HEK293 (cell line): Measurements from ENCODE around the gene PITPNC1.
A peak's percentile ranks its signal among the peaks of the same experiment; 100 is the strongest.

ENCODE experiments used
- CTCF ChIA-PET: fragments of 350-600 bp; formaldehyde crosslinking; extraction: SDS; loops from one replicate; lab custom pipeline; 2021; ENCODE audit warnings: antibody characterized with exemption; lab: Yijun Ruan, JAX
- POLR2A ChIA-PET: fragments of 300-600 bp; formaldehyde crosslinking; extraction: SDS; loops from one replicate; lab custom pipeline; 2020; ENCODE audit warnings: antibody characterized with exemption, inconsistent platforms; lab: Yijun Ruan, JAX
- H3K27ac ChIP-seq: fragments of 200-500 bp; sonication (Bioruptor generic); 2 replicates; pipeline ENCODE4 v1.5.1; 2014; ENCODE audit warnings: low read depth, low read length, control low read depth, inconsistent platforms; ENCODE audit errors: extremely low read depth
- H3K36me3 ChIP-seq, 2 experiments: fragments of 200-500 bp in 1 of 2; sonication (Bioruptor generic) in 1 of 2; 1 replicate in 1 of 2; 2 replicates in 1 of 2; pipeline ENCODE4 v1.5.1; 2014 to 2017; ENCODE audit warnings: inconsistent platforms in 2 of 2, low read length in 2 of 2; ENCODE audit not compliant: control insufficient read depth in 2 of 2, insufficient read depth in 1 of 2
- H3K4me1 ChIP-seq: fragments of 200-500 bp; sonication (Bioruptor generic); 2 replicates; pipeline ENCODE4 v1.5.1; 2014; ENCODE audit warnings: mild to moderate bottlenecking, low read length, inconsistent platforms; ENCODE audit not compliant: control insufficient read depth, insufficient read depth
- H3K4me3 ChIP-seq: 2 replicates; pipeline ENCODE4 v1.5.1; 2011; ENCODE audit warnings: low read depth, mild to moderate bottlenecking, control low read depth, low read length, moderate library complexity
- H3K9me3 ChIP-seq: fragments of 200-500 bp; sonication (Bioruptor generic); 2 replicates; pipeline ENCODE4 v1.5.1; 2014; ENCODE audit warnings: low read depth, low read length, inconsistent platforms; ENCODE audit not compliant: control insufficient read depth, insufficient read depth
- EGR2 ChIP-seq: fragments of 450-650 bp; formaldehyde crosslinking; IDR thresholded peaks from 2 replicates; pipeline ENCODE4 v1.5.1; 2016; ENCODE audit warnings: low read depth, missing biosample characterization, missing genetic modification characterization
- OSR2 ChIP-seq: fragments of 450-650 bp; formaldehyde crosslinking; IDR thresholded peaks from 2 replicates; pipeline ENCODE4 v1.5.1; 2016; ENCODE audit warnings: missing biosample characterization, missing genetic modification characterization
- SCRT2 ChIP-seq: fragments of 450-650 bp; formaldehyde crosslinking; IDR thresholded peaks from 2 replicates; pipeline ENCODE4 v1.5.1; 2016; ENCODE audit warnings: missing biosample characterization, missing genetic modification characterization
- TRIM28 ChIP-seq: IDR thresholded peaks from 2 replicates; pipeline ENCODE4 v1.6.1; 2011; ENCODE audit warnings: low read length, control low read depth, borderline replicate concordance
- ZBTB49 ChIP-seq: fragments of 450-650 bp; formaldehyde crosslinking; IDR thresholded peaks from 2 replicates; pipeline ENCODE4 v1.5.1; 2016; ENCODE audit warnings: missing biosample characterization, missing genetic modification characterization, low read depth
- ZBTB7A ChIP-seq: fragments of 450-650 bp; formaldehyde crosslinking; IDR thresholded peaks from 2 replicates; pipeline ENCODE4 v1.5.1; 2016; ENCODE audit warnings: low read depth, missing biosample characterization, missing genetic modification characterization
- ZFP37 ChIP-seq: fragments of 450-650 bp; formaldehyde crosslinking; IDR thresholded peaks from 2 replicates; pipeline ENCODE4 v1.5.1; 2016; ENCODE audit warnings: missing biosample characterization, missing genetic modification characterization
- ZIC2 ChIP-seq: fragments of 450-650 bp; formaldehyde crosslinking; IDR thresholded peaks from 2 replicates; pipeline ENCODE4 v1.5.1; 2016; ENCODE audit warnings: missing biosample characterization, missing genetic modification characterization
- ZNF146 ChIP-seq: fragments of 450-650 bp; formaldehyde crosslinking; IDR thresholded peaks from 2 replicates; pipeline ENCODE4 v1.5.1; 2016; ENCODE audit warnings: missing biosample characterization, missing genetic modification characterization
- ZNF16 ChIP-seq: fragments of 450-650 bp; formaldehyde crosslinking; IDR thresholded peaks from 2 replicates; pipeline ENCODE4 v1.5.1; 2016; ENCODE audit warnings: low read depth, missing biosample characterization, missing genetic modification characterization
- ZNF571 ChIP-seq: fragments of 450-650 bp; formaldehyde crosslinking; IDR thresholded peaks from 2 replicates; pipeline ENCODE4 v1.5.0; 2017; ENCODE audit warnings: missing biosample characterization, missing genetic modification characterization
- ZNF600 ChIP-seq: fragments of 450-650 bp; formaldehyde crosslinking; IDR thresholded peaks from 2 replicates; pipeline ENCODE4 v1.5.1; 2016; ENCODE audit warnings: missing biosample characterization, missing genetic modification characterization
- ZNF670 ChIP-seq: fragments of 450-650 bp; formaldehyde crosslinking; IDR thresholded peaks from 2 replicates; pipeline ENCODE4 v1.5.1; 2016; ENCODE audit warnings: missing biosample characterization, missing genetic modification characterization, low read depth
- TF ChIP-seq, protein P1 (sequence below): fragments of 450-650 bp; formaldehyde crosslinking; IDR thresholded peaks from 2 replicates; pipeline ENCODE4 v1.5.1; 2017; ENCODE audit warnings: missing biosample characterization, missing genetic modification characterization
- TF ChIP-seq, protein P2 (sequence below): fragments of 450-650 bp; formaldehyde crosslinking; IDR thresholded peaks from 2 replicates; pipeline ENCODE4 v1.5.1; 2016; ENCODE audit warnings: missing biosample characterization, missing genetic modification characterization
- TF ChIP-seq, protein P3 (sequence below): fragments of 450-650 bp; formaldehyde crosslinking; IDR thresholded peaks from 2 replicates; pipeline ENCODE4 v1.5.1; 2016; ENCODE audit warnings: missing biosample characterization, missing genetic modification characterization

The PITPNC1 gene

DNA sequence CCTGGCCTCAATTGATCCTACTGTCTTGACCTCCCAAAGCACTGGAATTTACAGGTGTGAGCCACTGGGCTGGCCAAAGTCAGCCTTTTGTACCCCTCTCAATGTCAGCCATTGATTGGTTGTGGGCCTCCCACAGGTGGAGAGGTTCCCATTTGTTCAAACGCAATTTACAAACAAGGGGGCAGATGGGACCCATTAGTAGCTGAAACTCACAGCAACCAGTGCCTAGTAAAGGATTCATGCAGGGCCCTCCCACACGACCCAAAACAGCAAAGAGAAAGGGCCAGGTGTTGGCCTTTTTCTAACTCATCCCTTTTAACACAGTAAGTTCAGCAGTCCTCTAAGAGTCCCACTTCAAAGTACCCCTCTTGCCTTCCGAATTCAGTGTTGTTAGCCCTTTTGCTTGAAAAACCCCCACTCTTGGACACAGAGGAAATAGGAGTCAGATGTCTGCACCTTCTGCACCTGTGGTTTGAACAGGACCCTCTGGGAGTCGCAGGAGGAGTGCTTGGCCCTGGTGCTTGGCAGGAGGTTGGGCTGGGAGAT lies 89.2 kb downstream of the PITPNC1 start:
- Histone ChIP-seq H3K4me1 (peaks cover 5% of the 10 kb centered on the region; the same call in 1 of the 2 replicates), H3K4me3 (no peak overlapping the region), H3K36me3 (no peaks in the 10 kb centered on the region), H3K27ac (no peak overlapping the region), H3K9me3 (no peaks in the 10 kb centered on the region)
- POLR2A ChIA-PET: interaction anchor here (0.7 kb wide), 3 partner anchors 35 to 227 kb away, joined by 3 to 4 read pairs (median 3); no protein-coding TSS in a partner anchor
- no peak for TF ChIP-seq ZNF146
- TF ChIP-seq, protein P1, sequence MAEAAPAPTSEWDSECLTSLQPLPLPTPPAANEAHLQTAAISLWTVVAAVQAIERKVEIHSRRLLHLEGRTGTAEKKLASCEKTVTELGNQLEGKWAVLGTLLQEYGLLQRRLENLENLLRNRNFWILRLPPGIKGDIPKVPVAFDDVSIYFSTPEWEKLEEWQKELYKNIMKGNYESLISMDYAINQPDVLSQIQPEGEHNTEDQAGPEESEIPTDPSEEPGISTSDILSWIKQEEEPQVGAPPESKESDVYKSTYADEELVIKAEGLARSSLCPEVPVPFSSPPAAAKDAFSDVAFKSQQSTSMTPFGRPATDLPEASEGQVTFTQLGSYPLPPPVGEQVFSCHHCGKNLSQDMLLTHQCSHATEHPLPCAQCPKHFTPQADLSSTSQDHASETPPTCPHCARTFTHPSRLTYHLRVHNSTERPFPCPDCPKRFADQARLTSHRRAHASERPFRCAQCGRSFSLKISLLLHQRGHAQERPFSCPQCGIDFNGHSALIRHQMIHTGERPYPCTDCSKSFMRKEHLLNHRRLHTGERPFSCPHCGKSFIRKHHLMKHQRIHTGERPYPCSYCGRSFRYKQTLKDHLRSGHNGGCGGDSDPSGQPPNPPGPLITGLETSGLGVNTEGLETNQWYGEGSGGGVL (tag by site-specific recombination): no peak
- TF ChIP-seq ZNF670: no peak
- no peak for TF ChIP-seq ZNF571 (tag by site-specific recombination)
- TF ChIP-seq, protein P2, sequence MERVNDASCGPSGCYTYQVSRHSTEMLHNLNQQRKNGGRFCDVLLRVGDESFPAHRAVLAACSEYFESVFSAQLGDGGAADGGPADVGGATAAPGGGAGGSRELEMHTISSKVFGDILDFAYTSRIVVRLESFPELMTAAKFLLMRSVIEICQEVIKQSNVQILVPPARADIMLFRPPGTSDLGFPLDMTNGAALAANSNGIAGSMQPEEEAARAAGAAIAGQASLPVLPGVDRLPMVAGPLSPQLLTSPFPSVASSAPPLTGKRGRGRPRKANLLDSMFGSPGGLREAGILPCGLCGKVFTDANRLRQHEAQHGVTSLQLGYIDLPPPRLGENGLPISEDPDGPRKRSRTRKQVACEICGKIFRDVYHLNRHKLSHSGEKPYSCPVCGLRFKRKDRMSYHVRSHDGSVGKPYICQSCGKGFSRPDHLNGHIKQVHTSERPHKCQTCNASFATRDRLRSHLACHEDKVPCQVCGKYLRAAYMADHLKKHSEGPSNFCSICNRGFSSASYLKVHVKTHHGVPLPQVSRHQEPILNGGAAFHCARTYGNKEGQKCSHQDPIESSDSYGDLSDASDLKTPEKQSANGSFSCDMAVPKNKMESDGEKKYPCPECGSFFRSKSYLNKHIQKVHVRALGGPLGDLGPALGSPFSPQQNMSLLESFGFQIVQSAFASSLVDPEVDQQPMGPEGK: no peak
- no peak for TF ChIP-seq ZBTB49 (tag by site-specific recombination)
- TF ChIP-seq, protein P3, sequence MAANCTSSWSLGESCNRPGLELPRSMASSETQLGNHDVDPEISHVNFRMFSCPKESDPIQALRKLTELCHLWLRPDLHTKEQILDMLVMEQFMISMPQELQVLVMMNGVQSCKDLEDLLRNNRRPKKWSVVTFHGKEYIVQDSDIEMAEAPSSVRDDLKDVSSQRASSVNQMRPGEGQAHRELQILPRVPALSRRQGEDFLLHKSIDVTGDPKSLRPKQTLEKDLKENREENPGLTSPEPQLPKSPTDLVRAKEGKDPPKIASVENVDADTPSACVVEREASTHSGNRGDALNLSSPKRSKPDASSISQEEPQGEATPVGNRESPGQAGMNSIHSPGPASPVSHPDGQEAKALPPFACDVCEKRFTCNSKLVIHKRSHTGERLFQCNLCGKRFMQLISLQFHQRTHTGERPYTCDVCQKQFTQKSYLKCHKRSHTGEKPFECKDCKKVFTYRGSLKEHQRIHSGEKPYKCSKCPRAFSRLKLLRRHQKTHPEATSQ (tag by site-specific recombination): no peak
- TF ChIP-seq ZNF600 (tag by site-specific recombination): no peak
- TF ChIP-seq ZFP37 (tag by site-specific recombination): no peak
- no peak for TF ChIP-seq ZBTB7A (tag by site-specific recombination)
- TF ChIP-seq TRIM28: no peak
- TF ChIP-seq EGR2 (tag by site-specific recombination): no peak
- CTCF ChIA-PET: interaction anchor here (0.7 to 1.4 kb wide), 4 partner anchors 10 to 220 kb away, joined by 3 to 4 read pairs (median 4); no protein-coding TSS in a partner anchor

DNA sequence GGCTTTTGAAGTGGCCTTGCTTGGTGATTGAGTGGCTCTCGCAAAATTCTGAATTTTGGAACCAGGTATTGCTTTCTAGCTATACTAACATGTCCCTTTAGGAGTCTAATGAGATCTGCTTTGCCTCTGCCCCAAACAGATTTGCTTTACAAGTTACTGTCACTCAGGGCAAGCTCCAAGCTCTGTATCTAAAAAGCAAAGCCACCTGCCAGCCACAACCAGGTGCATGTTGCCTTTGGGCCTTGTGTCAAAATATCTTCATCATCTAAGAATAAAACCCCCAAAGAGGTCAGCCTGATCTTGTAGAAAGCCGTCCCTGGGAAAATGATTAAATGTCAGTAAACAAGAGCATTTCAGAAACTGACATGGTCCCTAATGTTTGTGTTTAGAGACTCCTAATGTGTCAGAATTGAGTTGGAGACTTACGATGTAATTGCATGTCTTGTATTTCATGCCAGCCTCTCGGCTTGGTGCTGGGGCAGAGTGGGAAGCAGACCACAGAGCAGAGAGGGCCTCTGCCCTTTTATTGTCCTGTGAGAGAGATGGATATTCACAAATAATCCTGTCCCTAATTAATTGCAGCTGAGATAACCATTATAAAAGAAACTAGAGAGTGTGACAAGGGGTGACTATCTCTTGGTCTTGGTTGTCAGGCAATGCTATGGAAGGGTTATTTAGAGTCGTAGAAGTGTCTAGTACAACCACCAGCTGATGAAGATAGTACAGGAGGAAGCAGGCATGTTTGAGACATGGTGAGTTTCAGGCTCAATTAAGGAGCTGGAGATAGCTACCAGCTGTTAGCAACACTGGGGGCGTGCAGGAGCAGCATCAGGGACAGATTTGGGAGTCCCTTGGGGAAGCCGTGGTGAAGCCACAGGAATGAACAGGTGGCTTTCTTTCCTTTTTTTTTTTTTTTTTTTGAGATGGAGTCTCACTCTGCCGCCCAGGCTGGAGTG lies 90.7 kb downstream of the PITPNC1 start:
- peaks cover 5% of the 10 kb centered on the region; the same call in 1 of the 2 replicates for H3K4me1 ChIP-seq
- H3K4me3 ChIP-seq: no peak overlapping the region
- no peaks in the 10 kb centered on the region for H3K9me3 ChIP-seq
- 0 out of 2 replicates have a peak, but pooled peaks have one; percentile 28 for TF ChIP-seq SCRT2
- no peak for TF ChIP-seq ZNF16 (tag by site-specific recombination)
- TF ChIP-seq OSR2 (tag by site-specific recombination): peak; percentile 65
- TF ChIP-seq ZIC2 (tag by site-specific recombination): peak; percentile 60
- H3K36me3 ChIP-seq: no peaks in the 10 kb centered on the region
- ChIA-PET POLR2A (interaction anchor here (0.7 kb wide), 2 partner anchors 102 to 1006 kb away, joined by 3 read pairs; no protein-coding TSS in a partner anchor), CTCF (interaction anchor here (0.6 to 1.4 kb wide), 2 partner anchors 8 to 81 kb away, joined by 4 to 5 read pairs; no protein-coding TSS in a partner anchor)
- no peak overlapping the region for H3K27ac ChIP-seq
